HepG2 (cell line): ENCODE measurements around the gene KCNQ1OT1.
A peak's percentile ranks its signal among the peaks of the same experiment; 100 is the strongest.

Source experiments
- CBX2 ChIP-seq, 2 experiments: fragments of 200-600 bp in 1 of 2; sonication (generic); formaldehyde crosslinking in 1 of 2; IDR thresholded peaks; 2 replicates each; pipeline versions ENCODE4 v1.7.0 to v1.8.1; 2018 to 2022; ENCODE audit warnings: low read depth in 2 of 2, low read length in 1 of 2, mild to moderate bottlenecking in 1 of 2, missing genetic modification reagents in 1 of 2
- ISX ChIP-seq: sonication (generic); formaldehyde crosslinking; conservative IDR thresholded peaks from 2 replicates; pipeline ENCODE4 v1.5.0; 2020; ENCODE audit warnings: missing genetic modification reagents
- KDM2A ChIP-seq: sonication (generic); formaldehyde crosslinking; IDR thresholded peaks from 2 replicates; pipeline ENCODE4 v1.4.0; 2020; ENCODE audit warnings: low read depth, missing genetic modification reagents, borderline replicate concordance
- NFE2L1 ChIP-seq: sonication (generic); formaldehyde crosslinking; IDR thresholded peaks from 2 replicates; pipeline ENCODE4 v1.4.0; 2020; ENCODE audit warnings: missing genetic modification reagents, mild to moderate bottlenecking, borderline replicate concordance
- POLR2A ChIP-seq, 2 experiments: IDR thresholded peaks; 2 replicates each; pipeline ENCODE4 v1.6.1; 2011; ENCODE audit warnings: low read depth in 2 of 2, low read length in 2 of 2, mild to moderate bottlenecking in 1 of 2, moderate library complexity in 1 of 2; ENCODE audit not compliant: insufficient read depth in 1 of 2
- POLR2AphosphoS2 ChIP-seq: IDR thresholded peaks from 2 replicates; pipeline ENCODE4 v1.6.1; 2011; ENCODE audit warnings: low read depth, low read length, improper control_type of control experiment
- RAD21 ChIP-seq: fragments of 450-650 bp; formaldehyde crosslinking; IDR thresholded peaks from 2 replicates; pipeline ENCODE4 v1.5.0; 2020; ENCODE audit warnings: mild to moderate bottlenecking
- SNAPC5 ChIP-seq: sonication (generic); formaldehyde crosslinking; IDR thresholded peaks from 2 replicates; pipeline ENCODE4 v1.8.1; 2023; ENCODE audit warnings: mild to moderate bottlenecking, missing genetic modification reagents, borderline replicate concordance
- TCF12 ChIP-seq, 2 experiments: fragments of 450-650 bp in 1 of 2; sonication (generic) in 1 of 2; formaldehyde crosslinking in 1 of 2; IDR thresholded peaks; 2 replicates each; pipeline versions ENCODE4 v1.6.1 to v1.8.0; 2017 to 2022; ENCODE audit warnings: antibody characterized with exemption in 1 of 2, mild to moderate bottlenecking in 1 of 2, missing genetic modification reagents in 1 of 2, moderate library complexity in 1 of 2
- ZFX ChIP-seq: sonication (generic); formaldehyde crosslinking; IDR thresholded peaks from 2 replicates; pipeline ENCODE4 v1.4.0; 2020; ENCODE audit warnings: mild to moderate bottlenecking, low read depth, missing genetic modification reagents, moderate library complexity
- TF ChIP-seq, protein P1 (sequence below): sonication (generic); formaldehyde crosslinking; IDR thresholded peaks from 2 replicates; pipeline ENCODE4 v1.5.0; 2020; ENCODE audit warnings: missing genetic modification reagents

GRCh38 chr11:2649400-2649799, 50.4 kb downstream of the KCNQ1OT1 start:
- TF ChIP-seq NFE2L1 (CRISPR knock-in tag), result no peak
- 0 out of 4 replicates have a peak, but pooled peaks of 1 of the 2 experiments have one; percentile 31 for TF ChIP-seq POLR2A (IDR thresholded peaks at IDR 0.05; ENCODE audit: insufficient read depth in 1 of 2, low read depth in 2 of 2, low read length in 2 of 2)
- no peak for TF ChIP-seq SNAPC5 (CRISPR knock-in tag)
- no peak for TF ChIP-seq TCF12 (IDR thresholded peaks at IDR 0.05)
- no peak for TF ChIP-seq TCF12 (CRISPR knock-in tag; IDR thresholded peaks at IDR 0.05)
- TF ChIP-seq ISX, result no peak
- no peak for TF ChIP-seq KDM2A (CRISPR knock-in tag)
- no peak for TF ChIP-seq POLR2AphosphoS2
- TF ChIP-seq, protein P1, sequence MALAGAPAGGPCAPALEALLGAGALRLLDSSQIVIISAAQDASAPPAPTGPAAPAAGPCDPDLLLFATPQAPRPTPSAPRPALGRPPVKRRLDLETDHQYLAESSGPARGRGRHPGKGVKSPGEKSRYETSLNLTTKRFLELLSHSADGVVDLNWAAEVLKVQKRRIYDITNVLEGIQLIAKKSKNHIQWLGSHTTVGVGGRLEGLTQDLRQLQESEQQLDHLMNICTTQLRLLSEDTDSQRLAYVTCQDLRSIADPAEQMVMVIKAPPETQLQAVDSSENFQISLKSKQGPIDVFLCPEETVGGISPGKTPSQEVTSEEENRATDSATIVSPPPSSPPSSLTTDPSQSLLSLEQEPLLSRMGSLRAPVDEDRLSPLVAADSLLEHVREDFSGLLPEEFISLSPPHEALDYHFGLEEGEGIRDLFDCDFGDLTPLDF (CRISPR knock-in tag), result no peak
- no peak for TF ChIP-seq ZFX (CRISPR knock-in tag)
- TF ChIP-seq RAD21 (CRISPR knock-in tag), result no peak
- no peak for TF ChIP-seq CBX2 (IDR thresholded peaks at IDR 0.05; ENCODE audit: low read depth, low read length)
- no peak for TF ChIP-seq CBX2 (CRISPR knock-in tag; IDR thresholded peaks at IDR 0.05; ENCODE audit: low read depth)
